H9 (cell line): ENCODE data around the gene ULK4. TPM values are rescaled to one million over a fixed set of nuclear protein-coding genes. Genes with fewer than 3 reads are reported as not detected.

Experiments
- DNase-seq: peaks from one replicate; pipeline ENCODE4 v3.0.0-alpha.2; 2017
- H2AFZ ChIP-seq: one replicate; pipeline ENCODE4 v1.6.1; 2013; ENCODE audit warnings: mild to moderate bottlenecking, low read length, control low read depth, moderate library complexity
- H2AK5ac ChIP-seq: 2 replicates; pipeline ENCODE4 v1.6.1; 2013; ENCODE audit warnings: low read length, control low read depth, mixed read lengths; ENCODE audit not compliant: insufficient read length
- H2BK120ac ChIP-seq: one replicate; pipeline ENCODE4 v1.6.1; 2013; ENCODE audit warnings: low read depth, mild to moderate bottlenecking, low read length, control low read depth, inconsistent platforms; ENCODE audit not compliant: poor library complexity, severe bottlenecking
- H2BK12ac ChIP-seq: 2 replicates; pipeline ENCODE4 v1.6.1; 2013; ENCODE audit warnings: low read length, control low read depth, mixed read lengths, low read depth; ENCODE audit not compliant: insufficient read length
- H2BK15ac ChIP-seq: 2 replicates; pipeline ENCODE4 v1.6.1; 2013; ENCODE audit warnings: low read depth, low read length, control low read depth
- H2BK20ac ChIP-seq: one replicate; pipeline ENCODE4 v1.6.1; 2013; ENCODE audit warnings: low read depth, mild to moderate bottlenecking, low read length, control low read depth, inconsistent platforms; ENCODE audit not compliant: poor library complexity, severe bottlenecking
- H2BK5ac ChIP-seq: 2 replicates; pipeline ENCODE4 v1.6.1; 2013; ENCODE audit warnings: low read length, control low read depth, mixed read lengths; ENCODE audit not compliant: insufficient read length
- H3K14ac ChIP-seq: 2 replicates; pipeline ENCODE4 v1.6.1; 2013; ENCODE audit warnings: low read length, control low read depth; ENCODE audit not compliant: insufficient read depth
- H3K18ac ChIP-seq: 2 replicates; pipeline ENCODE4 v1.6.1; 2013; ENCODE audit warnings: low read depth, mild to moderate bottlenecking, mixed read lengths, low read length, control low read depth; ENCODE audit not compliant: insufficient read length
- H3K23ac ChIP-seq: 2 replicates; pipeline ENCODE4 v1.6.1; 2013; ENCODE audit warnings: low read length, control low read depth, mixed read lengths, low read depth; ENCODE audit not compliant: insufficient read length
- H3K23me2 ChIP-seq: 2 replicates; pipeline ENCODE4 v1.6.1; 2013; ENCODE audit warnings: low read depth, mild to moderate bottlenecking, mixed read lengths, low read length, control low read depth; ENCODE audit not compliant: insufficient read length, poor library complexity, severe bottlenecking
- H3K27ac ChIP-seq: 2 replicates; pipeline ENCODE4 v1.5.1; 2013; ENCODE audit warnings: low read length, control low read depth, mixed read lengths, low read depth; ENCODE audit not compliant: insufficient read length
- H3K27me3 ChIP-seq: 2 replicates; pipeline ENCODE4 v1.6.1; 2013; ENCODE audit warnings: low read length, control low read depth, inconsistent platforms; ENCODE audit not compliant: insufficient read depth
- H3K4ac ChIP-seq: 2 replicates; pipeline ENCODE4 v1.6.1; 2013; ENCODE audit warnings: low read depth, mild to moderate bottlenecking, control low read depth, inconsistent platforms, low read length, moderate library complexity
- H3K4me1 ChIP-seq: 2 replicates; pipeline ENCODE4 v1.6.1; 2013; ENCODE audit warnings: low read length, control low read depth, inconsistent platforms; ENCODE audit not compliant: insufficient read depth
- H3K4me2 ChIP-seq: 2 replicates; pipeline ENCODE4 v1.6.1; 2013; ENCODE audit warnings: low read length, control low read depth, mixed read lengths; ENCODE audit not compliant: insufficient read length, insufficient read depth
- H3K56ac ChIP-seq: 2 replicates; pipeline ENCODE4 v1.6.1; 2013; ENCODE audit warnings: low read depth, mild to moderate bottlenecking, mixed read lengths, low read length, control low read depth; ENCODE audit not compliant: insufficient read length
- H3K79me1 ChIP-seq: 2 replicates; pipeline ENCODE4 v1.6.1; 2013; ENCODE audit warnings: low read depth, mild to moderate bottlenecking, moderate library complexity, low read length, control low read depth, inconsistent platforms; ENCODE audit not compliant: insufficient read depth, poor library complexity, severe bottlenecking
- H3K79me2 ChIP-seq: 2 replicates; pipeline ENCODE4 v1.6.1; 2013; ENCODE audit warnings: low read length, control low read depth, inconsistent platforms; ENCODE audit not compliant: insufficient read depth
- H3K9ac ChIP-seq: 2 replicates; pipeline ENCODE4 v1.6.1; 2013; ENCODE audit warnings: low read length, control low read depth, mixed read lengths; ENCODE audit not compliant: insufficient read length; ENCODE audit errors: extremely low read depth
- H3K9me3 ChIP-seq: one replicate; pipeline ENCODE4 v1.6.1; 2013; ENCODE audit warnings: low read depth, low read length, inconsistent platforms; ENCODE audit not compliant: control insufficient read depth
- H3T11ph ChIP-seq: one replicate; pipeline ENCODE4 v1.6.1; 2013; ENCODE audit warnings: mild to moderate bottlenecking, low read length, control low read depth, inconsistent platforms
- H4K20me1 ChIP-seq: one replicate; pipeline ENCODE4 v1.6.1; 2013; ENCODE audit not compliant: control insufficient read depth, insufficient read length, insufficient read depth
- H4K5ac ChIP-seq: 2 replicates; pipeline ENCODE4 v1.6.1; 2013; ENCODE audit warnings: low read depth, mild to moderate bottlenecking, mixed read lengths, low read length, control low read depth; ENCODE audit not compliant: insufficient read length
- H4K8ac ChIP-seq: replicated peaks from 2 replicates; pipeline ENCODE4 v1.6.1; 2013; ENCODE audit warnings: low read length, control low read depth, mixed read lengths, low read depth; ENCODE audit not compliant: insufficient read length
- H4K91ac ChIP-seq: 2 replicates; pipeline ENCODE4 v1.6.1; 2013; ENCODE audit warnings: low read depth, mild to moderate bottlenecking, moderate library complexity, mixed read lengths, low read length, control low read depth; ENCODE audit not compliant: insufficient read length
- H3K27ac Mint-ChIP-seq, 3 experiments: 2 replicates in 2 of 3; 3 replicates in 1 of 3; pipeline ENCODE4 v1.8.0; 2020 to 2021; ENCODE audit warnings: mixed read lengths in 3 of 3, mild to moderate bottlenecking in 1 of 3, moderate library complexity in 1 of 3
- H3K27me3 Mint-ChIP-seq: 2 replicates; pipeline ENCODE4 v1.8.0; 2021; ENCODE audit warnings: low read depth, mild to moderate bottlenecking, moderate library complexity, mixed read lengths
- H3K36me3 Mint-ChIP-seq, 3 experiments: 2 replicates in 2 of 3; 3 replicates in 1 of 3; pipeline ENCODE4 v1.8.0; 2020 to 2021; ENCODE audit warnings: low read depth in 3 of 3, mixed read lengths in 3 of 3; ENCODE audit not compliant: insufficient read depth in 1 of 3
- H3K4me1 Mint-ChIP-seq, 2 experiments: 2 replicates each; pipeline ENCODE4 v1.8.0; 2020; ENCODE audit warnings: mixed read lengths in 2 of 2
- H3K4me3 Mint-ChIP-seq, 2 experiments: 2 replicates in 1 of 2; 3 replicates in 1 of 2; pipeline ENCODE4 v1.8.0; 2020 to 2021; ENCODE audit warnings: mild to moderate bottlenecking in 2 of 2, mixed read lengths in 2 of 2, moderate library complexity in 1 of 2
- H3K9me3 Mint-ChIP-seq, 2 experiments: 2 replicates in 1 of 2; 3 replicates in 1 of 2; pipeline ENCODE4 v1.8.0; 2020; ENCODE audit warnings: mild to moderate bottlenecking in 2 of 2, mixed read lengths in 2 of 2, moderate library complexity in 1 of 2
- CTCF ChIP-seq: fragments of 200-600 bp; sonication (generic); conservative IDR thresholded peaks from 3 replicates; pipeline ENCODE4 v1.8.0; 2021; ENCODE audit warnings: antibody characterized with exemption, mild to moderate bottlenecking
- WGBS: extraction: QIAGEN DNeasy Blood & Tissue Kit; methylation state at CpG from one replicate; pipeline ENCODE4 v1.1.7; 2013; ENCODE audit warnings: missing lambda C conversion rate, low lambda C conversion rate, mixed read lengths; ENCODE audit not compliant: insufficient read length; ENCODE audit errors: extremely low coverage; 5-methylcytosine and 5-hydroxymethylcytosine counted together
- total RNA-seq: library from RNA; stranded (reverse); gene quantifications from 2 replicates; pipeline ENCODE4 v1.2.1, GENCODE V29; 2021

The ULK4 gene
- total RNA-seq, 1 experiment from 2014 or later, result 12.9 TPM

DNA sequence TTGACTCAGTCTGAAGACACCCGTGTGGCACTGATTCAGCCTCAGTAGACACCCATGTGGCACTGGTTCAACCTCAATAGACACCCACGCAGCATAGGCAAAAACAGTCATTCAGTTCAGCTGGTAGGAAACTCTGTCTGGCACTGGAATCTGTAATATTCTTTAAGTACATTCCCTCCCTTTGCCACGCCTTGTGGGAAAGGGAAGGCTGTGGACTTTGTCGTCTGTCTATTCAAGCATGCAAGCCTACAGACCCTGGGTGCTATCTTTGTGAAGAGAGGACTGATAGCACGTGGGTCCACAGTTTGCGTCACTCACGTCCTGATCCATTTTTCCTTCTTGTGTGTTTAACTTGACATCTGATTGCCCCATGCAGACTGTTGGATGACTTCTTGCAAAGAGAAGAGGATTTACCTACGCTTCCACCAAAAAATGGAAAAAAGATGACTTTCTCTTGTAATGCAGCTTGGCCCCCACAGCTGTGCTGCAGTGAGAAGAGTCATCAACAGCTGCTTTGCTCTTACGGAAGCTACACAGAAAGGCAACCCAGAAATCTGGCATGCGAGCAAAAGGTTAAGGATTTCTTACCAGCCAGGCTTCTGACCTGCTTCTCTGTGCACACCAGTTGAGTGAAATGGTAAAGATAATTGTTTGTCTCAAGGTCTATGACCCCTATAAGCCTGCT, 278.1 kb downstream of the ULK4 start:
- Mint-ChIP-seq H3K4me3 (no peak overlapping the region), H3K36me3 (peaks cover 0 to 6% (median 2%) of the 10 kb centered on the region in 3 experiments; a peak in 2 of 7 replicates), H3K27ac (peak overlapping the region in 1 of 3 experiments; percentile 58; a peak in 2 of 7 replicates), H3K4me1 (peaks cover 12 to 14% of the 10 kb centered on the region in 2 experiments), H3K27me3 (no peaks in the 10 kb centered on the region), H3K9me3 (no peaks in the 10 kb centered on the region; a peak in 1 of 5 replicates)
- Histone ChIP-seq H3K9me3 (no peaks in the 10 kb centered on the region), H3K18ac (no peak overlapping the region), H3K27ac (no peak overlapping the region), H3K14ac (no peak overlapping the region), H2AK5ac (no peak overlapping the region), H2AFZ (no peak overlapping the region), H2BK12ac (no peak overlapping the region), H3T11ph (no peak overlapping the region), H3K23ac (no peak overlapping the region), H2BK15ac (no peak overlapping the region), H2BK5ac (no peak overlapping the region), H3K79me1 (no peaks in the 10 kb centered on the region), H4K8ac (no peak overlapping the region), H4K20me1 (no peaks in the 10 kb centered on the region), H2BK120ac (no peak overlapping the region), H2BK20ac (no peak overlapping the region), H3K4me1 (peaks cover 5% of the 10 kb centered on the region; the same call in 1 of the 2 replicates), H3K79me2 (no peaks in the 10 kb centered on the region), H3K9ac (no peak overlapping the region), H3K23me2 (no peaks in the 10 kb centered on the region), H3K4me2 (no peak overlapping the region), H4K5ac (no peak overlapping the region), H4K91ac (no peak overlapping the region), H3K56ac (no peak overlapping the region), H3K27me3 (no peaks in the 10 kb centered on the region), H3K4ac (no peak overlapping the region)
- no peak for DNase-seq
- no peak for TF ChIP-seq CTCF
- WGBS, result no CpG with 5 or more reads among the region's 10 CpGs
